Measurements from ENCODE around the gene MISP3. TPM values are rescaled to one million over a fixed set of nuclear protein-coding genes. Genes with fewer than 3 reads are reported as not detected.
"Not testable (repeated sequence)": the region's sequence is repeated elsewhere in the genome, so short reads cannot be mapped to it uniquely, and the experiment has no call there.

The MISP3 gene
- polyA plus RNA-seq, 2 of the 4 experiments (the other 2 are of a cell fraction) = 1.9 to 2.3 TPM

DNA sequence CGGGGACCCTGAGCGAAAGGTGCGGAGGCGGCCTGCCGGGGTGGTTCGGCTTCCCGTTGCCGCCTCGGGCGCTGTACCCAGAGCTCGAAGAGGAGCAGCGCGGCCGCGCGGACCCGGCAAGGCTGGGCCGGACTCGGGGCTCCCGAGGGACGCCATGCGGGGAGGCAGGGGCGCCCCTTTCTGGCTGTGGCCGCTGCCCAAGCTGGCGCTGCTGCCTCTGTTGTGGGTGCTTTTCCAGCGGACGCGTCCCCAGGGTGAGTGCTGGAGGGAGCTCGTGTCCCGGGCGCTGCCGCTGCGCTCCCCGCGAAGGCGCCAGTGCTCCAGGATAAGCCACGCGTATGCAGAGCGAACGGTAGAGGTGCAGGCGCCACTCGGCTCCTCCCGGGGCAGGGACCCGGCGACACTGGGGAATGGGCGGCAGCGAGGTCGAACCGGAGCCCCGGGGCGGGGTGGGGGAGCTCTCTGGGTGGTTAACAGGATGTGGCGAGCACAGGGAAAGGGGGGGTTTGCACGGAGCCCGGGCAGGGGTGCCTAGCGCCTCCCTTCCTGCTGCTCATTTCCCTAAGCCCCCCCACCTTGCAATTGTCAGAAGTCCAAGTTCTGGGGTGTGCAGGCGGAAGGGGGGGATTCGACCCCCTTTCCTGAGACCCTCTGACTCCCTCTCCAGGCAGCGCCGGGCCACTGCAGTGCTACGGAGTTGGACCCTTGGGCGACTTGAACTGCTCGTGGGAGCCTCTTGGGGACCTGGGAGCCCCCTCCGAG lies 40.7 kb upstream of the MISP3 start, which contains the start of gene IL27RA (continued):
- TF ChIP-seq POLR2A (IDR thresholded peaks at IDR 0.05; ENCODE audit: low read length) (peak; percentile 16; the same call in 1 of the 2 replicates), HMGXB4 (CRISPR knock-in tag; IDR thresholded peaks at IDR 0.05; ENCODE audit: borderline replicate concordance) (0 out of 2 replicates have a peak, but pooled peaks have one; percentile 19)

GRCh38 chr19:14033946-14034345 lies 38.6 kb upstream of the MISP3 start:
- Histone ChIP-seq H3K27ac (no peak overlapping the region), H3K4me2 (no peak overlapping the region), H3K4me1 (peaks cover 4% of the 10 kb centered on the region; the same call in 1 of the 3 replicates), H3K4me3 (no peak overlapping the region), H3K9me3 (no peaks in the 10 kb centered on the region)
- ChIA-PET POLR2A (no interaction called here), CTCF (interaction anchor here (1.4 to 4.3 kb wide), 3 partner anchors 9 to 39 kb away, joined by 4 to 22 read pairs (median 7); partner anchors contain the start of gene MISP3)
- 100% methylated on average over 2 of the region's 2 CpGs for WGBS (ENCODE audit: missing lambda C conversion rate)
- DNase-seq (ENCODE audit: low read depth in 1 of 2, low spot score in 1 of 2) (no peak), ATAC-seq (no peak), FAIRE-seq (no peak)
- TF ChIP-seq CBX2 (IDR thresholded peaks at IDR 0.05; ENCODE audit: borderline replicate concordance, low read depth) = no peak
- no peak for TF ChIP-seq PHF8 (IDR thresholded peaks at IDR 0.05; ENCODE audit: borderline replicate concordance, low read depth)
- no peak for TF ChIP-seq MAFK (IDR thresholded peaks at IDR 0.05; ENCODE audit: partially characterized antibody)
- no peak for TF ChIP-seq ZNF302 (CRISPR knock-in tag; IDR thresholded peaks at IDR 0.05)
- no peak for TF ChIP-seq GATA3 (IDR thresholded peaks at IDR 0.05; ENCODE audit: borderline replicate concordance)
- TF ChIP-seq ZFP36 (IDR thresholded peaks at IDR 0.05; ENCODE audit: borderline replicate concordance, partially characterized antibody) = peak; percentile 74
- TF ChIP-seq TP53 (CRISPR knock-in tag; IDR thresholded peaks at IDR 0.05) = no peak
- TF ChIP-seq, protein P1, sequence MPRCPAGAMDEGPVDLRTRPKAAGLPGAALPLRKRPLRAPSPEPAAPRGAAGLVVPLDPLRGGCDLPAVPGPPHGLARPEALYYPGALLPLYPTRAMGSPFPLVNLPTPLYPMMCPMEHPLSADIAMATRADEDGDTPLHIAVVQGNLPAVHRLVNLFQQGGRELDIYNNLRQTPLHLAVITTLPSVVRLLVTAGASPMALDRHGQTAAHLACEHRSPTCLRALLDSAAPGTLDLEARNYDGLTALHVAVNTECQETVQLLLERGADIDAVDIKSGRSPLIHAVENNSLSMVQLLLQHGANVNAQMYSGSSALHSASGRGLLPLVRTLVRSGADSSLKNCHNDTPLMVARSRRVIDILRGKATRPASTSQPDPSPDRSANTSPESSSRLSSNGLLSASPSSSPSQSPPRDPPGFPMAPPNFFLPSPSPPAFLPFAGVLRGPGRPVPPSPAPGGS (IDR thresholded peaks at IDR 0.05) = no peak
- TF ChIP-seq ESRRA (IDR thresholded peaks at IDR 0.05; ENCODE audit: borderline replicate concordance, low read length) = no peak
- no peak for TF ChIP-seq ZC3H11A (IDR thresholded peaks at IDR 0.05)
- no peak for TF ChIP-seq FOSL2 (IDR thresholded peaks at IDR 0.05)
- no peak for TF ChIP-seq FOSL2 (CRISPR knock-in tag; IDR thresholded peaks at IDR 0.05)
- TF ChIP-seq HOXB5 (CRISPR knock-in tag; IDR thresholded peaks at IDR 0.05) = no peak
- 0 out of 2 replicates have a peak, but pooled peaks have one; percentile 69 for TF ChIP-seq KDM1A (IDR thresholded peaks at IDR 0.05; ENCODE audit: low read depth)

DNA sequence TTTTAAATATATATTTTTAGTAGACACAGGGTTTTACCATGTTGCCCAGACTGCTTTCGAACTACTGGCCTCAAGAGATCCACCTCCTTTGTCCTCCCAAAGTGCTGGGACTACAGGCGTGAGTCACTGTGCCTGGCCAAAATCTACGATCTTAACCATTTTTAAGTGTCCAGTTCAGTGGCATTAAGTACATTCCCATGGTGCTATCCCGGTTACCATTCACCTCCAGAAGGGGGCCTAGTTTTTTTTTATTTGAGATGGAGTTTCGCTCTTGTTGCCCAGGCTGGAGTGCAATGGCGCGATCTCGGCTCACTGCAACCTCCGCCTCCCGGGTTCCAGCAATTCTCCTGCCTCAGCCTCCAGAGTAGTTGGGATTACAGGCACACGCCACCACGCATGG lies 37.4 kb upstream of the MISP3 start:
- H3K27ac ChIP-seq; H3K4me3 ChIP-seq; H3K4me2 ChIP-seq; FAIRE-seq; ATAC-seq; DNase-seq (ENCODE audit: low read depth in 1 of 2, low spot score in 1 of 2); H3K9me3 ChIP-seq; POLR2A ChIA-PET; H3K4me1 ChIP-seq: not testable (repeated sequence)
- CTCF ChIA-PET = interaction anchor here (1.0 to 1.8 kb wide), 3 partner anchors 12 to 22 kb away, joined by 3 to 4 read pairs (median 3); no protein-coding TSS in a partner anchor
- 83% methylated on average over 12 of the region's 12 CpGs for WGBS (ENCODE audit: missing lambda C conversion rate)

GRCh38 chr19:14035706-14036105 lies 36.9 kb upstream of the MISP3 start:
- no peak overlapping the region for H3K27ac ChIP-seq
- ATAC-seq (no peak), DNase-seq (ENCODE audit: low read depth in 1 of 2, low spot score in 1 of 2) (no peak), FAIRE-seq (no peak)
- TF ChIP-seq CBX8 (IDR thresholded peaks at IDR 0.05) (no peak), HOXB5 (CRISPR knock-in tag; IDR thresholded peaks at IDR 0.05) (no peak), ATOH8 (CRISPR knock-in tag; IDR thresholded peaks at IDR 0.05; ENCODE audit: low read depth) (no peak), KDM1A (IDR thresholded peaks at IDR 0.05; ENCODE audit: low read depth) (no peak), CBX2 (IDR thresholded peaks at IDR 0.05; ENCODE audit: borderline replicate concordance, low read depth) (no peak), PBX3 (IDR thresholded peaks at IDR 0.05) (no peak), CHD4 (IDR thresholded peaks at IDR 0.05; ENCODE audit: borderline replicate concordance) (no peak), SMC3 (IDR thresholded peaks at IDR 0.05) (no peak), JUN (IDR thresholded peaks at IDR 0.05) (no peak), ESRRA (IDR thresholded peaks at IDR 0.05; ENCODE audit: borderline replicate concordance, low read length) (no peak), RCOR1 (IDR thresholded peaks at IDR 0.05; ENCODE audit: low read depth, low read length) (no peak), EHF (CRISPR knock-in tag; IDR thresholded peaks at IDR 0.05) (no peak)
- TF ChIP-seq, protein P2, sequence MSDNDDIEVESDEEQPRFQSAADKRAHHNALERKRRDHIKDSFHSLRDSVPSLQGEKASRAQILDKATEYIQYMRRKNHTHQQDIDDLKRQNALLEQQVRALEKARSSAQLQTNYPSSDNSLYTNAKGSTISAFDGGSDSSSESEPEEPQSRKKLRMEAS (IDR thresholded peaks at IDR 0.05) = no peak
- H3K9me3 ChIP-seq = no peaks in the 10 kb centered on the region
- H3K4me3 ChIP-seq = no peak overlapping the region
- H3K4me1 ChIP-seq = peaks cover 4% of the 10 kb centered on the region; the same call in 1 of the 3 replicates
- no peak overlapping the region for H3K4me2 ChIP-seq
- ChIA-PET POLR2A (no interaction called here), CTCF (interaction anchor here (0.7 to 1.8 kb wide), 4 partner anchors 17 to 153 kb away, joined by 3 to 4 read pairs (median 4); no protein-coding TSS in a partner anchor)
- WGBS (ENCODE audit: missing lambda C conversion rate) = 77% methylated on average over 7 of the region's 7 CpGs
